ENCODE results near the gene NCK2.

Gene NCK2

GRCh38 chr2:105777506-105778055 is 32.9 kb downstream of the NCK2 start:
- no peak for DNase-seq (ENCODE audit: low spot score)

GRCh38 chr2:105778080-105778607 is 33.4 kb downstream of the NCK2 start:
- DNase-seq (ENCODE audit: low spot score), result no peak

GRCh38 chr2:105779394-105779793 is 34.7 kb downstream of the NCK2 start:
- DNase-seq (ENCODE audit: low spot score), result no peak

- DNase-seq (ENCODE audit: low spot score), result no peak
Observed at GRCh38 chr2:105780606-105781005, 35.9 kb downstream of the NCK2 start.

GRCh38 chr2:105781274-105781978 is 36.7 kb downstream of the NCK2 start:
- no peak for DNase-seq (ENCODE audit: low spot score)

- DNase-seq (ENCODE audit: low spot score), result no peak
Observed at GRCh38 chr2:105782123-105782522, 37.4 kb downstream of the NCK2 start.

- no peak for DNase-seq (ENCODE audit: low spot score)
Observed at GRCh38 chr2:105782646-105783045, 37.9 kb downstream of the NCK2 start.

- DNase-seq (ENCODE audit: low spot score), result no peak
Observed at GRCh38 chr2:105783151-105783738, 38.5 kb downstream of the NCK2 start.

GRCh38 chr2:105783972-105784371 is 39.3 kb downstream of the NCK2 start:
- DNase-seq (ENCODE audit: low spot score), result no peak

- DNase-seq (ENCODE audit: low spot score), result no peak
Observed at GRCh38 chr2:105784589-105784988, 39.9 kb downstream of the NCK2 start.

- DNase-seq (ENCODE audit: low spot score), result no peak
Observed at GRCh38 chr2:105785095-105785847, 40.6 kb downstream of the NCK2 start.

GRCh38 chr2:105786231-105787230 is 41.8 kb downstream of the NCK2 start:
- DNase-seq (ENCODE audit: low spot score), result no peak

GRCh38 chr2:105787376-105788318 is 42.9 kb downstream of the NCK2 start:
- no peak for DNase-seq (ENCODE audit: low spot score)

- no peak for DNase-seq (ENCODE audit: low spot score)
Observed at GRCh38 chr2:105788670-105789290, 44.1 kb downstream of the NCK2 start.

GRCh38 chr2:105789745-105790460 is 45.2 kb downstream of the NCK2 start:
- DNase-seq (ENCODE audit: low spot score), result no peak

GRCh38 chr2:105790461-105791149 is 45.9 kb downstream of the NCK2 start:
- no peak for DNase-seq (ENCODE audit: low spot score)

GRCh38 chr2:105791229-105791628 is 46.5 kb downstream of the NCK2 start:
- DNase-seq (ENCODE audit: low spot score), result no peak

GRCh38 chr2:105792561-105792960 is 47.8 kb downstream of the NCK2 start:
- DNase-seq (ENCODE audit: low spot score), result no peak

All from D341Med (cell line).